Measurements from ENCODE around the gene ANLN.

DNA sequence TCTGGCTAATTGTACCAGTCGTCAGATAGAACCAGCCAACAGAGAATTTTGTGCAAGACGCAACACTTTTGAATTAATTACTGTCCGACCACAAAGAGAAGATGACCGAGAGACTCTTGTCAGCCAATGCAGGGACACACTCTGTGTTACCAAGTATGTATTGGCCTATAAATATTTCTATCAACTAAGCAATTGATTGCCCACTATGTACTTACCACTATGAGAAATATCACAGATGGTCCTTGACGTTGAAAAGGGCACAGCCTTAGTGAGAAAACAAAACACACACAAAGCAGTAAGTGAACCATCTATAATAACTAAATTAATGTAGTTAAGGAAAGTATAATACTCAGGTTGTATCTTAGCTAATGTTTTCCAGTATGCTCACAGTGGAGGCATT lies 60.0 kb downstream of the ANLN start:
- TF ChIP-seq NFRKB (IDR thresholded peaks at IDR 0.05) (no peak), BHLHE40 (IDR thresholded peaks at IDR 0.05; ENCODE audit: borderline replicate concordance) (no peak), SUZ12 (IDR thresholded peaks at IDR 0.05) (no peak), SP1 (IDR thresholded peaks at IDR 0.05) (no peak), TARDBP (IDR thresholded peaks at IDR 0.05) (no peak), HDGF (IDR thresholded peaks at IDR 0.05; ENCODE audit: borderline replicate concordance) (no peak), FOXM1 (IDR thresholded peaks at IDR 0.05; ENCODE audit: borderline replicate concordance) (no peak), ELF4 (IDR thresholded peaks at IDR 0.05) (no peak), FOXA1 (IDR thresholded peaks at IDR 0.05) (no peak), ARNT (IDR thresholded peaks at IDR 0.05) (no peak), ZNF384 (IDR thresholded peaks at IDR 0.05) (no peak)

Measured in HEK293T (cell line).